Measurements from ENCODE around the gene USP35. TPM values are rescaled to one million over a fixed set of nuclear protein-coding genes. Genes with fewer than 3 reads are reported as not detected.

USP35 gene
- total RNA-seq, 1 experiment from 2014 or later, result 6.0 TPM

DNA sequence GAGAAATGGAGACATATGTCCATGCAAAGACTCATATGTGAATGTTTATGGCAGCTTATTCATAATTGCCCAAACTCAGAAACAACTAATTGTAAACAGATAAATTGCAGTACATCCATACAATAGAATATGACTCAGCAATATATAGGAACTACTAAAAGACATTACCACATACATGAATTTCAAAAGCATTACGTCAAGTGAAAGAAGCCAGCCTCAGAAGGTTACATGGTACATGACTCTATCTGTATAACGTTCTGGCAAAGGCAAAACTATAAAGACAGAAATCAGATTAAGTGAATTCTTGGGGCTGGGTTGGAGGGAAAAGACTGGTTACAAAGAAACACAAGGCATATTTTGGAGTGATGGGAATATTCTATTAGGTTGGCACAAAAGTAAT lies 7.5 kb upstream of the USP35 start:
- peaks cover 5 to 21% of the 10 kb centered on the region in 2 experiments for H3K4me1 ChIP-seq (ENCODE audit: control insufficient read depth in 1 of 2, insufficient read depth in 2 of 2, low read length in 2 of 2)
- H2AFZ ChIP-seq (ENCODE audit: low read depth, low read length, poor library complexity, severe bottlenecking), result no peak overlapping the region
- ChIA-PET POLR2A (no interaction called here), RAD21 (ENCODE audit: low non-redundant PET in 1 of 2, low total read pairs in 2 of 2, uncharacterized antibody in 2 of 2, unreplicated experiment in 2 of 2) (no interaction called here), CTCF (no interaction called here)
- ATAC-seq (no peak), DNase-seq (ENCODE audit: low read depth, low spot score) (no peak)
- no peaks in the 10 kb centered on the region for H3K9me2 ChIP-seq (ENCODE audit: insufficient read depth)
- no peaks in the 10 kb centered on the region for H3K9me3 ChIP-seq (ENCODE audit: control insufficient read depth in 1 of 2, insufficient read depth in 1 of 2, low read depth in 1 of 2, low read length in 2 of 2)
- H3K79me2 ChIP-seq (ENCODE audit: insufficient read depth, low read length), result no peaks in the 10 kb centered on the region
- H3K27ac ChIP-seq (ENCODE audit: low read depth, low read length), result no peak overlapping the region
- H3K27me3 ChIP-seq (ENCODE audit: insufficient read depth, low read length), result no peaks in the 10 kb centered on the region
- intact Hi-C loops (cut with micrococcal nuclease), result no loop called here
- no peaks in the 10 kb centered on the region for H3K36me3 ChIP-seq (ENCODE audit: control insufficient read depth in 1 of 2, insufficient read depth in 2 of 2, low read length in 2 of 2)
- no peaks in the 10 kb centered on the region for H4K20me1 ChIP-seq (ENCODE audit: insufficient read depth)
- no peak overlapping the region for H3K4me2 ChIP-seq (ENCODE audit: low read length)
- no peak overlapping the region for H3K4me3 ChIP-seq (replicated peaks in 1 of 2; ENCODE audit: low read depth in 1 of 2, low read length in 2 of 2)
- no peak for TF ChIP-seq POLR2AphosphoS5 (IDR thresholded peaks at IDR 0.05; ENCODE audit: low read depth, low read length)
- TF ChIP-seq EZH2phosphoT487 (IDR thresholded peaks at IDR 0.05; ENCODE audit: borderline replicate concordance), result no peak
- TF ChIP-seq SP1 (IDR thresholded peaks at IDR 0.05; ENCODE audit: low read depth), result no peak
- no peak for TF ChIP-seq FOSL1 (IDR thresholded peaks at IDR 0.05; ENCODE audit: low read depth)
- no peak for TF ChIP-seq EGR1 (IDR thresholded peaks at IDR 0.05; ENCODE audit: low read depth)
- no peak for TF ChIP-seq YY1 (IDR thresholded peaks at IDR 0.05; ENCODE audit: extremely low read depth, insufficient replicate concordance, low read depth, low read length)
- no peak for TF ChIP-seq EZH2 (IDR thresholded peaks at IDR 0.05)
- no peak for TF ChIP-seq ZNF274 (IDR thresholded peaks at IDR 0.05; ENCODE audit: low read depth, low read length)
- TF ChIP-seq RAD21 (IDR thresholded peaks at IDR 0.05; ENCODE audit: low read depth), result no peak
- TF ChIP-seq, protein P1, sequence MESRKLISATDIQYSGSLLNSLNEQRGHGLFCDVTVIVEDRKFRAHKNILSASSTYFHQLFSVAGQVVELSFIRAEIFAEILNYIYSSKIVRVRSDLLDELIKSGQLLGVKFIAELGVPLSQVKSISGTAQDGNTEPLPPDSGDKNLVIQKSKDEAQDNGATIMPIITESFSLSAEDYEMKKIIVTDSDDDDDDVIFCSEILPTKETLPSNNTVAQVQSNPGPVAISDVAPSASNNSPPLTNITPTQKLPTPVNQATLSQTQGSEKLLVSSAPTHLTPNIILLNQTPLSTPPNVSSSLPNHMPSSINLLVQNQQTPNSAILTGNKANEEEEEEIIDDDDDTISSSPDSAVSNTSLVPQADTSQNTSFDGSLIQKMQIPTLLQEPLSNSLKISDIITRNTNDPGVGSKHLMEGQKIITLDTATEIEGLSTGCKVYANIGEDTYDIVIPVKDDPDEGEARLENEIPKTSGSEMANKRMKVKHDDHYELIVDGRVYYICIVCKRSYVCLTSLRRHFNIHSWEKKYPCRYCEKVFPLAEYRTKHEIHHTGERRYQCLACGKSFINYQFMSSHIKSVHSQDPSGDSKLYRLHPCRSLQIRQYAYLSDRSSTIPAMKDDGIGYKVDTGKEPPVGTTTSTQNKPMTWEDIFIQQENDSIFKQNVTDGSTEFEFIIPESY (IDR thresholded peaks at IDR 0.05; ENCODE audit: extremely low read depth, insufficient replicate concordance, low read length), result no peak
- BruUV-seq (replicated peaks), result no TSS peak
- H3K9ac ChIP-seq (ENCODE audit: low read length), result no peak overlapping the region
